GM12878 (cell line): Measurements from ENCODE around the gene TRABD2B. TPM values are rescaled to one million over a fixed set of nuclear protein-coding genes. Genes with fewer than 3 reads are reported as not detected.

Experiments
- ATAC-seq: fragments of 200-7000 bp; cut with Tn5 transposase; 3 replicates; pipeline ENCODE4 v1.9.1; 2020; ENCODE audit warnings: mild to moderate bottlenecking, moderate library complexity
- BruUV-seq: library from RNA; stranded (reverse); fragments of 400-500 nt; replicated peaks from 2 replicates; lab custom pipeline; 2021; lab: Mats Ljungman, UMichigan
- CTCF ChIA-PET: fragments of 300-600 bp; sonication (Branson Sonifier 250); formaldehyde crosslinking; extraction: SDS; loops from one replicate; lab custom pipeline; 2021; ENCODE audit warnings: inconsistent platforms; lab: Yijun Ruan, JAX
- POLR2A ChIA-PET: fragments of 350-600 bp; formaldehyde crosslinking; extraction: SDS; loops from one replicate; lab custom pipeline; 2021; ENCODE audit warnings: inconsistent platforms; lab: Charles Lee
- RAD21 ChIA-PET: fragments of 300-600 bp; sonication (Branson Sonifier 250); formaldehyde crosslinking; loops from one replicate; lab custom pipeline; 2023; ENCODE audit warnings: antibody characterized with exemption; ENCODE audit not compliant: unreplicated experiment; lab: Charles Lee
- SMC1A ChIA-PET: fragments of 300-600 bp; sonication (Branson Sonifier 250); formaldehyde crosslinking; loops from one replicate; lab custom pipeline; 2023; ENCODE audit not compliant: unreplicated experiment, uncharacterized antibody; lab: Charles Lee
- DNase-seq: peaks from one replicate; pipeline ENCODE4 v3.0.0-alpha.2; 2011; ENCODE audit warnings: low read depth, low spot score
- FAIRE-seq: peaks from 3 replicates; lab custom pipeline; 2011; peaks lifted over from hg19 to GRCh38; lab: Jason Lieb, UNC
- H2AFZ ChIP-seq: 2 replicates; pipeline ENCODE4 v1.6.0; 2011; ENCODE audit warnings: low read depth, low read length, control low read depth; ENCODE audit not compliant: control insufficient read depth
- H3K27ac ChIP-seq: 2 replicates; pipeline ENCODE4 v1.5.1; 2011; ENCODE audit warnings: control low read depth; ENCODE audit not compliant: control insufficient read depth, insufficient read depth
- H3K27me3 ChIP-seq, 2 experiments: replicated peaks in 1 of 2; 2 replicates each; pipeline versions ENCODE4 v1.6.0 to v1.6.1; 2011; ENCODE audit warnings: low read length in 1 of 2; ENCODE audit not compliant: control insufficient read depth in 2 of 2, insufficient read depth in 2 of 2
- H3K36me3 ChIP-seq, 2 experiments: 2 replicates each; pipeline ENCODE4 v1.5.1; 2011; ENCODE audit warnings: low read length in 1 of 2; ENCODE audit not compliant: control insufficient read depth in 2 of 2, insufficient read depth in 2 of 2
- H3K4me1 ChIP-seq: 2 replicates; pipeline ENCODE4 v1.6.1; 2011; ENCODE audit warnings: mild to moderate bottlenecking, low read length, moderate library complexity, mixed read lengths; ENCODE audit not compliant: control insufficient read depth, insufficient read depth
- H3K4me2 ChIP-seq: 2 replicates; pipeline ENCODE4 v1.6.0; 2011; ENCODE audit warnings: control low read depth; ENCODE audit not compliant: control insufficient read depth, insufficient read depth
- H3K4me3 ChIP-seq: fragments of 200-600 bp; sonication (generic); 2 replicates; pipeline ENCODE4 v1.5.1; 2016
- H3K79me2 ChIP-seq: 2 replicates; pipeline ENCODE4 v1.6.0; 2011; ENCODE audit warnings: low read length; ENCODE audit not compliant: control insufficient read depth, insufficient read depth
- H3K9ac ChIP-seq: 2 replicates; pipeline ENCODE4 v1.8.0; 2011; ENCODE audit warnings: low read length, control low read depth, mixed read lengths; ENCODE audit not compliant: control insufficient read depth, insufficient read depth
- H3K9me3 ChIP-seq: replicated peaks from 3 replicates; pipeline ENCODE4 v1.5.1; 2011; ENCODE audit warnings: mild to moderate bottlenecking, low read length; ENCODE audit not compliant: control insufficient read depth, insufficient read depth
- H4K20me1 ChIP-seq: 2 replicates; pipeline ENCODE4 v1.6.0; 2011; ENCODE audit not compliant: control insufficient read depth, insufficient read depth
- BACH1 ChIP-seq: fragments of 450-650 bp; IDR thresholded peaks from 2 replicates; pipeline ENCODE4 v1.6.1; 2017; ENCODE audit warnings: mild to moderate bottlenecking, borderline replicate concordance
- CHD1 ChIP-seq: IDR thresholded peaks from 2 replicates; pipeline ENCODE4 v1.6.1; 2012; ENCODE audit warnings: low read depth, low read length, improper control_type of control experiment
- DPF2 ChIP-seq: fragments of 450-650 bp; IDR thresholded peaks from 2 replicates; pipeline ENCODE4 v1.6.1; 2017; ENCODE audit warnings: mild to moderate bottlenecking
- EED ChIP-seq: sonication (generic); IDR thresholded peaks from 2 replicates; pipeline ENCODE4 v1.6.1; 2016; ENCODE audit warnings: antibody characterized with exemption, low read depth
- JUNB ChIP-seq: IDR thresholded peaks from 2 replicates; pipeline ENCODE4 v1.6.1; 2016; ENCODE audit warnings: antibody characterized with exemption, mild to moderate bottlenecking
- MTA2 ChIP-seq: fragments of 450-650 bp; IDR thresholded peaks from 2 replicates; pipeline ENCODE4 v1.6.1; 2016; ENCODE audit warnings: low read depth, mild to moderate bottlenecking, moderate library complexity
- MYB ChIP-seq: fragments of 150-350 bp; IDR thresholded peaks from 2 replicates; pipeline ENCODE4 v1.6.1; 2014; ENCODE audit warnings: mild to moderate bottlenecking, low read depth, low read length, borderline replicate concordance
- NFYB ChIP-seq: IDR thresholded peaks from 2 replicates; pipeline ENCODE4 v1.6.1; 2011; ENCODE audit warnings: low read depth, mild to moderate bottlenecking, low read length, improper control_type of control experiment, moderate library complexity; ENCODE audit not compliant: insufficient read depth
- POU2F2 ChIP-seq: IDR thresholded peaks from 3 replicates; pipeline ENCODE4 v1.6.1; 2011; ENCODE audit warnings: low read depth, mild to moderate bottlenecking, low read length, borderline replicate concordance
- SIX5 ChIP-seq: IDR thresholded peaks from 2 replicates; pipeline ENCODE4 v1.6.1; 2011; ENCODE audit warnings: mild to moderate bottlenecking, low read depth, low read length, moderate library complexity; ENCODE audit not compliant: severe bottlenecking
- TCF7 ChIP-seq: IDR thresholded peaks from 2 replicates; pipeline ENCODE4 v1.6.1; 2014; ENCODE audit warnings: antibody characterized with exemption, borderline replicate concordance
- ZNF217 ChIP-seq: fragments of 450-650 bp; IDR thresholded peaks from 2 replicates; pipeline ENCODE4 v1.6.1; 2017; ENCODE audit warnings: antibody characterized with exemption, mild to moderate bottlenecking
- ZNF24 ChIP-seq: fragments of 450-650 bp; IDR thresholded peaks from 2 replicates; pipeline ENCODE4 v1.6.1; 2017; ENCODE audit warnings: antibody characterized with exemption, mild to moderate bottlenecking
- WGBS: methylation state at CpG from one replicate; pipeline ENCODE4 v1.1.6; 2016; ENCODE audit warnings: low lambda C conversion rate; ENCODE audit not compliant: insufficient replicate concordance, insufficient coverage; ENCODE audit errors: missing lambda C conversion rate; 5-methylcytosine and 5-hydroxymethylcytosine counted together
- in situ Hi-C: fragments of 300-500 bp; cut with MboI; formaldehyde crosslinking; loops from 9 replicates; pipeline ENCODE4 v1.14.3; 2018; ENCODE audit warnings: mixed read lengths
- intact Hi-C: fragments of 100-400 bp; cut with micrococcal nuclease; formaldehyde crosslinking; loops from one replicate; pipeline ENCODE4 v1.14.2; 2022; ENCODE audit not compliant: unreplicated experiment
- polyA plus RNA-seq, 11 experiments: library from polyadenylated mRNA; depleted of rRNA in 4 of 11; unstranded in 6 of 11; stranded (reverse) in 5 of 11; fragments of >200 nt; fragmentation: Nextera tagmentation in 4 of 11; fragmentation: Illumina TruSeq in 1 of 11; extraction: Ambion mirVana in 4 of 11; extraction: Trizol in 1 of 11; gene quantifications; 1 replicate in 1 of 11; 2 replicates in 10 of 11; pipeline versions ENCODE4 v1.2.1 to v1.2.3, GENCODE V29; 2011 to 2016; ENCODE audit warnings: inconsistent platforms in 2 of 11, missing spikeins in 2 of 11, low read depth in 1 of 11
- total RNA-seq, 4 experiments: library from RNA; depleted of rRNA in 3 of 4; stranded (reverse); fragments of >200 nt in 3 of 4; fragmentation: Illumina TruSeq in 1 of 4; extraction: Trizol in 1 of 4; gene quantifications; 2 replicates each; pipeline versions ENCODE4 v1.2.1 to v1.2.3, GENCODE V29; 2013 to 2021
- TF ChIP-seq, protein P1 (sequence below): fragments of 450-650 bp; IDR thresholded peaks from 2 replicates; pipeline ENCODE4 v1.6.1; 2016; ENCODE audit warnings: mild to moderate bottlenecking
- TF ChIP-seq, protein P2 (sequence below): fragments of 450-650 bp; conservative IDR thresholded peaks from 2 replicates; pipeline ENCODE4 v1.6.1; 2017; ENCODE audit warnings: mild to moderate bottlenecking, moderate library complexity
- TF ChIP-seq, protein P3 (sequence below): IDR thresholded peaks from 2 replicates; pipeline ENCODE4 v1.6.1; 2012; ENCODE audit warnings: mild to moderate bottlenecking, low read depth, low read length

TRABD2B gene
- total and polyA plus RNA-seq, 10 of the 15 experiments (the other 5 are each of a cell fraction or from before 2014, with no cell fraction given): not detected

DNA sequence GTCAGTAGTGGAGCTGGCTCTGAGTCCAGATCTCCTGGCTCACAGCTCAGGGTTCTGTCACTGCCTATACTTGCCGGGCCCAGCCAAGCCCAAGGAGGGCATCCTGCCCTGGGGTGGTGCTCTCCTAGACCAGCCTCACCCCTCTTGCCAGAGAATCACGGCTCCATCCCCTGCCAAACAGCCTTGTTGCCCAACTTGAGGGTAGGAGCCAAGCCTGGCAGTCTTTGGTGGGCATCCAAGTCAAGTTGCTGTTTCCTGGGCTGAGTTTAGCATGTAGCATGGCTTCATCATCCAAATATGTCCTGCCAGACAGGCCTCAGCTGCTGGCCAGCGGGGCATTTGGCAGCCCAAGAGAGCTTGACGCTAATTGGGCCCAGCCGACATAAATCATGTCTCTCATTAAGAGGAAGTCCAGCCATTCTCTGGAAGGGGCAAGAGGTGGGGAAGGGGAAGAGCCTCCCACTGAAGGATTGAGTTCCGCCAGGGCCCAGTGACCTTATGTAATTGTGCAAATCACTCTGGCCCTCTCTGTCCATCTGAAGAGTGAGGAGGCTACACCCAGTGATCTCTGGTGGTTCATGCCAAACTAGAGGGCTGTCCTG, 22.6 kb upstream of the TRABD2B start:
- WGBS: 10% methylated on average over 6 of the region's 6 CpGs
- ChIA-PET POLR2A (no interaction called here), SMC1A (interaction anchor here (1.5 kb wide), 1 partner anchor 13 kb away, joined by 3 read pairs; no protein-coding TSS in a partner anchor), CTCF (interaction anchor here (1.7 kb wide), 1 partner anchor 22 kb away, joined by 4 read pairs; the partner anchor contains the start of gene TRABD2B), RAD21 (no interaction called here)
- H3K36me3 ChIP-seq: no peaks in the 10 kb centered on the region
- no peak overlapping the region for H3K4me2 ChIP-seq
- no peak overlapping the region for H2AFZ ChIP-seq
- H3K9ac ChIP-seq: no peak overlapping the region
- H4K20me1 ChIP-seq: no peaks in the 10 kb centered on the region
- no peak overlapping the region for H3K4me3 ChIP-seq
- TF ChIP-seq NFYB: no peak
- no peak for TF ChIP-seq TCF7
- TF ChIP-seq, protein P1, sequence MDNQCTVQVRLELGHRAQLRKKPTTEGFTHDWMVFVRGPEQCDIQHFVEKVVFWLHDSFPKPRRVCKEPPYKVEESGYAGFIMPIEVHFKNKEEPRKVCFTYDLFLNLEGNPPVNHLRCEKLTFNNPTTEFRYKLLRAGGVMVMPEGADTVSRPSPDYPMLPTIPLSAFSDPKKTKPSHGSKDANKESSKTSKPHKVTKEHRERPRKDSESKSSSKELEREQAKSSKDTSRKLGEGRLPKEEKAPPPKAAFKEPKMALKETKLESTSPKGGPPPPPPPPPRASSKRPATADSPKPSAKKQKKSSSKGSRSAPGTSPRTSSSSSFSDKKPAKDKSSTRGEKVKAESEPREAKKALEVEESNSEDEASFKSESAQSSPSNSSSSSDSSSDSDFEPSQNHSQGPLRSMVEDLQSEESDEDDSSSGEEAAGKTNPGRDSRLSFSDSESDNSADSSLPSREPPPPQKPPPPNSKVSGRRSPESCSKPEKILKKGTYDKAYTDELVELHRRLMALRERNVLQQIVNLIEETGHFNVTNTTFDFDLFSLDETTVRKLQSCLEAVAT: no peak
- no peak for TF ChIP-seq BACH1
- no peak for TF ChIP-seq SIX5
- TF ChIP-seq DPF2: no peak
- no peak for TF ChIP-seq CHD1
- no peak for TF ChIP-seq ZNF217
- TF ChIP-seq MYB: no peak
- TF ChIP-seq EED: no peak
- TF ChIP-seq, protein P2, sequence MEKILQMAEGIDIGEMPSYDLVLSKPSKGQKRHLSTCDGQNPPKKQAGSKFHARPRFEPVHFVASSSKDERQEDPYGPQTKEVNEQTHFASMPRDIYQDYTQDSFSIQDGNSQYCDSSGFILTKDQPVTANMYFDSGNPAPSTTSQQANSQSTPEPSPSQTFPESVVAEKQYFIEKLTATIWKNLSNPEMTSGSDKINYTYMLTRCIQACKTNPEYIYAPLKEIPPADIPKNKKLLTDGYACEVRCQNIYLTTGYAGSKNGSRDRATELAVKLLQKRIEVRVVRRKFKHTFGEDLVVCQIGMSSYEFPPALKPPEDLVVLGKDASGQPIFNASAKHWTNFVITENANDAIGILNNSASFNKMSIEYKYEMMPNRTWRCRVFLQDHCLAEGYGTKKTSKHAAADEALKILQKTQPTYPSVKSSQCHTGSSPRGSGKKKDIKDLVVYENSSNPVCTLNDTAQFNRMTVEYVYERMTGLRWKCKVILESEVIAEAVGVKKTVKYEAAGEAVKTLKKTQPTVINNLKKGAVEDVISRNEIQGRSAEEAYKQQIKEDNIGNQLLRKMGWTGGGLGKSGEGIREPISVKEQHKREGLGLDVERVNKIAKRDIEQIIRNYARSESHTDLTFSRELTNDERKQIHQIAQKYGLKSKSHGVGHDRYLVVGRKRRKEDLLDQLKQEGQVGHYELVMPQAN: no peak
- no peak for TF ChIP-seq ZNF24
- TF ChIP-seq MTA2: no peak
- no peak for TF ChIP-seq POU2F2
- TF ChIP-seq, protein P3, sequence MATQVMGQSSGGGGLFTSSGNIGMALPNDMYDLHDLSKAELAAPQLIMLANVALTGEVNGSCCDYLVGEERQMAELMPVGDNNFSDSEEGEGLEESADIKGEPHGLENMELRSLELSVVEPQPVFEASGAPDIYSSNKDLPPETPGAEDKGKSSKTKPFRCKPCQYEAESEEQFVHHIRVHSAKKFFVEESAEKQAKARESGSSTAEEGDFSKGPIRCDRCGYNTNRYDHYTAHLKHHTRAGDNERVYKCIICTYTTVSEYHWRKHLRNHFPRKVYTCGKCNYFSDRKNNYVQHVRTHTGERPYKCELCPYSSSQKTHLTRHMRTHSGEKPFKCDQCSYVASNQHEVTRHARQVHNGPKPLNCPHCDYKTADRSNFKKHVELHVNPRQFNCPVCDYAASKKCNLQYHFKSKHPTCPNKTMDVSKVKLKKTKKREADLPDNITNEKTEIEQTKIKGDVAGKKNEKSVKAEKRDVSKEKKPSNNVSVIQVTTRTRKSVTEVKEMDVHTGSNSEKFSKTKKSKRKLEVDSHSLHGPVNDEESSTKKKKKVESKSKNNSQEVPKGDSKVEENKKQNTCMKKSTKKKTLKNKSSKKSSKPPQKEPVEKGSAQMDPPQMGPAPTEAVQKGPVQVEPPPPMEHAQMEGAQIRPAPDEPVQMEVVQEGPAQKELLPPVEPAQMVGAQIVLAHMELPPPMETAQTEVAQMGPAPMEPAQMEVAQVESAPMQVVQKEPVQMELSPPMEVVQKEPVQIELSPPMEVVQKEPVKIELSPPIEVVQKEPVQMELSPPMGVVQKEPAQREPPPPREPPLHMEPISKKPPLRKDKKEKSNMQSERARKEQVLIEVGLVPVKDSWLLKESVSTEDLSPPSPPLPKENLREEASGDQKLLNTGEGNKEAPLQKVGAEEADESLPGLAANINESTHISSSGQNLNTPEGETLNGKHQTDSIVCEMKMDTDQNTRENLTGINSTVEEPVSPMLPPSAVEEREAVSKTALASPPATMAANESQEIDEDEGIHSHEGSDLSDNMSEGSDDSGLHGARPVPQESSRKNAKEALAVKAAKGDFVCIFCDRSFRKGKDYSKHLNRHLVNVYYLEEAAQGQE: no peak
- TF ChIP-seq JUNB: no peak
- in situ Hi-C loops (no loop called here), intact Hi-C loops (no loop called here)
- H3K79me2 ChIP-seq: no peaks in the 10 kb centered on the region
- DNase-seq (no peak), ATAC-seq (no peak), FAIRE-seq (no peak)
- no TSS peak for BruUV-seq
- no peaks in the 10 kb centered on the region; a peak in 3 of 4 replicates for H3K27me3 ChIP-seq
- no peaks in the 10 kb centered on the region for H3K4me1 ChIP-seq
- H3K27ac ChIP-seq: no peak overlapping the region
- H3K9me3 ChIP-seq: no peaks in the 10 kb centered on the region
